Caco-2 (cell line): ENCODE results near the gene KLHL13. TPM values are rescaled to one million over a fixed set of nuclear protein-coding genes. Genes with fewer than 3 reads are reported as not detected.

Source experiments
- BruUV-seq: library from RNA; stranded (reverse); fragments of 400-500 nt; replicated peaks from 2 replicates; lab custom pipeline; 2021; lab: Mats Ljungman, UMichigan
- CTCF ChIA-PET: fragments of 300-600 bp; sonication (Branson Sonifier 250); formaldehyde crosslinking; loops from one replicate; lab custom pipeline; 2022; ENCODE audit warnings: antibody characterized with exemption; lab: Charles Lee
- POLR2A ChIA-PET: fragments of 300-600 bp; sonication (Branson Sonifier 250); formaldehyde crosslinking; loops from one replicate; lab custom pipeline; 2022; ENCODE audit warnings: antibody characterized with exemption; lab: Charles Lee
- DNase-seq, 2 experiments: peaks; one replicate each; pipeline versions ENCODE4 v3.0.0 to v3.0.0-alpha.2; 2020 to 2022
- H3K27me3 ChIP-seq: replicated peaks from 2 replicates; pipeline ENCODE4 v1.6.0; 2011; ENCODE audit warnings: low read length; ENCODE audit not compliant: control insufficient read depth, insufficient read depth
- H3K36me3 ChIP-seq: 2 replicates; pipeline ENCODE4 v1.5.1; 2011; ENCODE audit warnings: low read length; ENCODE audit not compliant: control insufficient read depth, insufficient read depth
- H3K4me1 ChIP-seq: fragments of 250-450 bp; sonication (Bioruptor Pico); 2 replicates; pipeline ENCODE4 v1.5.1; 2020; ENCODE audit warnings: mild to moderate bottlenecking
- H3K4me3 ChIP-seq: 2 replicates; pipeline ENCODE4 v1.5.1; 2011; ENCODE audit warnings: low read depth, mild to moderate bottlenecking, control low read depth, low read length
- H3K9me3 ChIP-seq: fragments of 250-450 bp; sonication (Bioruptor Pico); 2 replicates; pipeline ENCODE4 v1.5.1; 2020; ENCODE audit warnings: mild to moderate bottlenecking, moderate library complexity
- H3K27ac Mint-ChIP-seq: one replicate; pipeline ENCODE4 v1.8.0; 2022; ENCODE audit warnings: mixed read lengths; ENCODE audit not compliant: unreplicated experiment
- H3K27me3 Mint-ChIP-seq: one replicate; pipeline ENCODE4 v1.8.0; 2022; ENCODE audit warnings: mixed read lengths; ENCODE audit not compliant: insufficient read depth, unreplicated experiment
- H3K36me3 Mint-ChIP-seq: one replicate; pipeline ENCODE4 v1.8.0; 2022; ENCODE audit warnings: mild to moderate bottlenecking, mixed read lengths; ENCODE audit not compliant: insufficient read depth, unreplicated experiment
- H3K4me1 Mint-ChIP-seq: one replicate; pipeline ENCODE4 v1.8.0; 2022; ENCODE audit warnings: low read depth, mixed read lengths; ENCODE audit not compliant: unreplicated experiment
- H3K4me3 Mint-ChIP-seq: one replicate; pipeline ENCODE4 v1.8.0; 2022; ENCODE audit warnings: mild to moderate bottlenecking, moderate library complexity, mixed read lengths; ENCODE audit not compliant: unreplicated experiment
- H3K9me3 Mint-ChIP-seq: one replicate; pipeline ENCODE4 v1.8.0; 2022; ENCODE audit warnings: mixed read lengths; ENCODE audit not compliant: unreplicated experiment
- CTCF ChIP-seq, 2 experiments: fragments of 200-600 bp in 1 of 2; IDR thresholded peaks; 1 replicate in 1 of 2; 2 replicates in 1 of 2; pipeline versions ENCODE4 v1.5.1 to v1.8.0; 2011 to 2022; ENCODE audit warnings: antibody characterized with exemption in 1 of 2, control low read depth in 1 of 2, inconsistent platforms in 1 of 2, low read depth in 1 of 2, low read length in 1 of 2, mild to moderate bottlenecking in 1 of 2, moderate library complexity in 1 of 2; ENCODE audit not compliant: insufficient read depth in 1 of 2, severe bottlenecking in 1 of 2, unreplicated experiment in 1 of 2
- intact Hi-C: fragments of 100-400 bp; cut with micrococcal nuclease; formaldehyde crosslinking; loops from one replicate; pipeline ENCODE4 v1.10.0; 2022; ENCODE audit not compliant: unreplicated experiment
- total RNA-seq: library from RNA; stranded (reverse); gene quantifications from 2 replicates; pipeline ENCODE4 v1.2.3, GENCODE V29; 2022

KLHL13 gene
- total RNA-seq, 1 experiment from 2014 or later = 9.1 TPM

DNA sequence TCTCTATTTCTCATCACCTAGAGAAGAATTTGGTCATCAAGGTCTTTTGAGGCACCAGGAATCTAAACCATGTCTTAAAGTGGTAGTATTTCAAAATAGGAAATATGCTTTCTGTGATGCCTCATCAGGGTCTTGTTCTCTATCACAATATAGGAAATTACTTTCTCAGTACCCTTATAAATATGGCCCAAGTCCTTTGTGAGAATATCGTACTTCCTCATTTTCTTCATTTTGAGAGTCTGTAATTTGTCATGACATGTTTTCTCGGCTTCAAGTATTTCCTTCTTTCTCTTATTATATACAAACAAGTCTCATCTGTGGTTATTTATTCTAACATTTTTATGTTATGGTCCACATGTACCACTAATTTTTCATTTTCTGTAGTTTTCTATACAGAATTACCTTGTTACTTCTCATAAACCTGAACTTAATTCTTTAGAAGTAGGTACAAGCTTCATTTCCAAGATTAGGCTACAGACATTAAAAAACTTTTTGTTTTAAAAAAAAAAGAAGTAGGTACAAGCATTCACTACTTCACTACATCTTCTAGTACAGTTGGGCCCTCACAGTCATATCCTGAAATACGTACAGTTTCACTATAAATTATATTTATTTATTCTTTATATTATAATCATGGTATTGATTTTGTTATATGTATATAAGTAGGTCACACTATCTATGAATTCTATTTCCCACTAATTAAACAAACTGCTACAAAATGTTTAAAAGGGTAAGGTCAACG is 54.4 kb downstream of the KLHL13 start:
- Mint-ChIP-seq H3K36me3 (no peaks in the 10 kb centered on the region), H3K4me3 (no peak overlapping the region), H3K9me3 (no peaks in the 10 kb centered on the region), H3K27ac (no peak overlapping the region), H3K27me3 (no peaks in the 10 kb centered on the region), H3K4me1 (no peaks in the 10 kb centered on the region)
- no peaks in the 10 kb centered on the region for H3K4me1 ChIP-seq
- intact Hi-C loops = no loop called here
- ChIA-PET POLR2A (no interaction called here), CTCF (no interaction called here)
- H3K36me3 ChIP-seq = no peaks in the 10 kb centered on the region
- DNase-seq = no peak
- no peaks in the 10 kb centered on the region for H3K9me3 ChIP-seq
- H3K27me3 ChIP-seq = no peaks in the 10 kb centered on the region
- H3K4me3 ChIP-seq = no peak overlapping the region
- BruUV-seq = no TSS peak
- no peak for TF ChIP-seq CTCF (IDR thresholded peaks at IDR 0.05; ENCODE audit: insufficient read depth in 1 of 2, low read depth in 1 of 2, low read length in 1 of 2, severe bottlenecking in 1 of 2, unreplicated experiment in 1 of 2)

- Mint-ChIP-seq H3K9me3 (no peaks in the 10 kb centered on the region), H3K27ac (no peak overlapping the region), H3K36me3 (no peaks in the 10 kb centered on the region), H3K4me1 (no peaks in the 10 kb centered on the region), H3K4me3 (no peak overlapping the region), H3K27me3 (no peaks in the 10 kb centered on the region)
- no peak for TF ChIP-seq CTCF (IDR thresholded peaks at IDR 0.05; ENCODE audit: insufficient read depth in 1 of 2, low read depth in 1 of 2, low read length in 1 of 2, severe bottlenecking in 1 of 2, unreplicated experiment in 1 of 2)
- ChIA-PET POLR2A (no interaction called here), CTCF (no interaction called here)
- no peak for DNase-seq
- Histone ChIP-seq H3K9me3 (no peaks in the 10 kb centered on the region), H3K4me3 (no peak overlapping the region), H3K4me1 (no peaks in the 10 kb centered on the region), H3K27me3 (no peaks in the 10 kb centered on the region), H3K36me3 (no peaks in the 10 kb centered on the region)
- intact Hi-C loops = no loop called here
- no TSS peak for BruUV-seq
These were observed 57.7 kb downstream of the KLHL13 start for GRCh38 chrX:118058924-118059323.

DNA sequence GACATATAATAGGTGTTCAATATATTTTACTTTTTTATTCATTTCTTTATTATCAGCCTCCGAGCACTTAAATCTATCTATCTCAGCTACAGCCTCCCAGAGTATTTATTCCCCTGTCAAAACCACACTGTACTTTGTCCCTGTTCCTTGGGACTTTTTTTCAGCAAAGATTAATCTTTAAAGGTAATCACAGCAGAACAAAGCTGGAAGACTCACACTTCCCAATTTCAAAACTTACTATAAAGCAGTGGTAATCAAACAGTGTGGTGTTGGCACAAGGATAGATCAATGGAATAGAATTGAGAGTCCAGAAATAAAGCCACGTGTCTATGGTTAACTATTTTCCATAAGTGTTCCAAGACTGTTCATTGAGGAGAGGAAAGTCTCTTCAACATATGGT is 59.7 kb downstream of the KLHL13 start:
- no peak for DNase-seq
- Mint-ChIP-seq H3K4me3 (no peak overlapping the region), H3K9me3 (no peaks in the 10 kb centered on the region), H3K27me3 (no peaks in the 10 kb centered on the region), H3K4me1 (no peaks in the 10 kb centered on the region), H3K36me3 (no peaks in the 10 kb centered on the region), H3K27ac (no peak overlapping the region)
- Histone ChIP-seq H3K9me3 (no peaks in the 10 kb centered on the region), H3K36me3 (no peaks in the 10 kb centered on the region), H3K27me3 (no peaks in the 10 kb centered on the region), H3K4me1 (no peaks in the 10 kb centered on the region), H3K4me3 (no peak overlapping the region)
- no peak for TF ChIP-seq CTCF (IDR thresholded peaks at IDR 0.05; ENCODE audit: insufficient read depth in 1 of 2, low read depth in 1 of 2, low read length in 1 of 2, severe bottlenecking in 1 of 2, unreplicated experiment in 1 of 2)
- POLR2A ChIA-PET = no interaction called here
- intact Hi-C loops = no loop called here
- no TSS peak for BruUV-seq
- CTCF ChIA-PET = no interaction called here
